ENCODE results near the gene ARHGEF2.
"Not testable (repeated sequence)": the region's sequence is repeated elsewhere in the genome, so short reads cannot be mapped to it uniquely, and the experiment has no call there.

Gene ARHGEF2

DNA sequence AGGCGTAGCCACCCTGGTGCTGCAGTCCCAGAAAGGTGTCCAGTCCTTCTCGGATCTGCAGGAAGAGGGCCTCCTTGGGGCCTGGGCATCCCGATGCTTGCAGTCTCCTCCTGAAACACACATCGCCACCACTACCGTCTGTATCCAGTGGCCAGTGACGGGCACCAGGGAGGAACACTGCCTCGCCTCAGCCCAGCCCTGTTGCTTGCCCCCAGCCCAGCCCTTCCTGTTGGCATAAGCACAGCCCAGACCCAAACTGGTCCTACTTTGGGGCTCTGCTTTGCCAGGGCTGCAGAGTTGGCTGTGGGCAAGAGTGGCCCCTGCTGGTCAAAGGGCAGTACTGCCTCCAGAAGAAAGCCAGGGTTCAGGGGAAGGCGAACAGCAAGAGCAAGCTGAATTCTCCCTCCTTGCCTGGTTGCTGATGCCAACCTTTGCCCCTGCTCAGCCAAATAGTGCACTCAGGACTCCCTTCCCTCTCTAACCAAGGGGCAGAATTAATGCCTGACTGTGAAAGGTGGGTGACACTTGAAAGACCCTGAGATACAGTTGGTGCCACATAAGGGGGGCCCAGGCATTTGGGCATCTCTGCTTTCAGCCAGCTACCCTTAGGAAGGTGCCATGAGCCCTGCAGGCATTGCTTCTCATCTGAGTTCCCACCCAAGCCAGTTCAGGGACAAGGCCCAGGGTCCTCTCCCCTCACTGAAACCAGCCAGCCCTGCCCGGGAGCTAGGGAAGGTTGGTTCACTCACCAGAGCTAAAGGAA, 11.1 kb upstream of the ARHGEF2 start:
- DNase-seq, result peak; percentile 66

DNA sequence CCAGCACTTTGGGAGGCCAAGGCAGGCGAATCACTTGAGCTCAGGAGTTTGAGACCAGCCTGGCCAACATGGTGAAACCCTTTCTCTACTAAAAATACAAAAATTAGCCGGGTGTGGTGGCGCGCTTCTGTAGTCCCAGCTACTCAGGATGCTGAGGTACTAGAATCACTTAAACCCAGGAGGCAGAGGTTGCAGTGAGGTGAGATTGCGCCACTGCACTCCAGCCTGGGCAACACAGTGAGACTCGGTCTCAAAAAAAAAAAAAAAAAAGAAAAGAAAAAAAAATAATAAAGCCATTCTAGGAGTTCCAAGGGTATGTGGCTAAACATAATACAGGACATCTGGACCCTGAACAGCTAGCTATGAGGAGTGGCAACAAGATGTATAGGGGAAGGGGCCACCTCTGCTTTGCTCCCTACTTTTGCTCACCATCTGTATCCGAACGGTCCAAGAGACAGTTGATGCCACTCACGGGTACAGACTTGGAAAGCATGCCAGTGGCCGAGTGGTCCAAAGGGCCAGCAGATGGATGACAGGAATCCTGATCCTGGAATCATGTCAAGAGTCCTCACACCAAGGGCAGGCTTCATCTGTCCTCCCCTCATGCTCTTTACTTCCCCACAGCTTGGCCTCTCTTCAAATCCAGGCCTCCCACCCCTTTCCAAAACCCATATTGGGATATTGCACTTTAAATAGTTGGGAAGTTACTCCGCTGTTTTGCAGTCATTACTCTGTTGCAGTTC, 6.7 kb upstream of the ARHGEF2 start:
- DNase-seq, result not testable (repeated sequence)

DNA sequence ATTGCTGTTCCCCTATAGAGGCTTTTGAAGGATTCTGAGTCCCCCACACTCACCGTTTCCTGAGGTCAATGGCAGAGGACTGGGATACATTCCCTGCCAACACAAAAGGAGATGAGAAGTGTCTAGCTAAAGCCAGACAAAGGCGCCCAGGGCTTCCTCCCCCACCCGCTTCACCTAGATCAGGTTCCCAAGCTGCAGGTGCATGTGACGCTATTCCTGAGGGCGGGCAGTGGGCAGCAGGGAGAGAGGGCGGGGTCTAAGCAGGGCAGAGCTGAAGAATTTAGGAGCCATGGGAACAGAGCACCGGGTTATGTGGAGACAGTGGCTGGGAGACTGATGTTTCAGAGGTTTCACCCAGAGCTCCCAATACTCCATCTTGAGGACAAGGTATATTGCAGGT, 6.0 kb upstream of the ARHGEF2 start:
- DNase-seq, result peak; percentile 76

DNA sequence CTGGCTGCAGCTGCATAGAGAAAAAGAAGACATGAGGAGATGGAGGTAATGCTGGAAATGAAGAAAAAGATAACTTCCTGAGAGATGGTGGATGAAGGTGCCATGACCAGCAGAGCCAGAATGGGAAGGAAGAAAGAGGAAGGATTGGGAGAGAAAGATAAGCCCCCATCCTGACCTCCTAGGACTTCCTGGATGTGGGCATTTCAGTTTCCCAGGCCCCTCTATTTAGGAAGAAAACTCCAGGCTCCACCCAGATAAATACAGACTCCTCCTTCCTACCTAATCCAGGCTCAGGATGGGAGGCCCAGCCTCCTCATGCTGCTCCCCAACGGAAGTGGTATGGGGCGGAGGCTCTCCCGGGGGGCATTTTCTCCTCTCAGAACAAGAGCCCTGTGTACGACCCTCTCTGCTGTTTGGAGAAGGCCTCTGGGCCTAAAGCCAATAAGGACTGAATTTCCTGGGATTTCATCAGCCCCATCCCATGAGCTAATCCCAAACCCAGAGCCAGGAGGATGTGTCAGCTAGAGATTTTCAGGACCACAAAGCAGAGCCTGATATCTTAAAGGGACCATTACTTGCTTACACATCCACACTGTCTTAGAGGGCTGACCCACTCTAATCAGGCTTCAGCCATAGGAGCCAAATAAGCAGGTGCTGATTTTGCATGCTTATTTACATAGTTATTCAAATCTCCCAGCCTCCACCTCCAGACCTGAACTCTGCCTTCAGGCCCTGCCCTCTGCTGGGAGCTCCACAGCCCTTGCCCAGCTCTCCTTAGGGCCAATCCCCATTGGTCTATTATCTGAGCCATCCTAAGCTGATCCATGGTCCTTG, 5.1 kb upstream of the ARHGEF2 start:
- DNase-seq, result peak; percentile 50

DNA sequence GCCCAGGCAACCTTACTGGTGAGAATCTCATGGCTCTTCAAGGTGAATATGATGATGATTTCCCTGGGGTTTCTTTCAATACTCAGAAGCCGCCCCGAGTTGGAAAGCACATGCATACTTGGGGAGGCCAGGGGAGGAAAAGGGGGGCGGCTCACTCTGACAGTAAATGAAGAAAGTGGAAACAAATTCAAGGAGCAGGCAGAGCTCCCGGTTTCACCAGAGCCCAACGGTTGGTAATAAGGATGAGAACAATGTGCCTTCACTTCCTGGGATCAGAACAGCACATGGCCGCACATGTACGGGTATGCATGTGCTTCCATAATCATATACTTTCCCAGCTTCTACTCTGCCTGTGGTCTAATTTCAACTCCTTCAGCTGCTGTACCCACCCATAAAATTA, 3.8 kb upstream of the ARHGEF2 start:
- DNase-seq, result no peak

DNA sequence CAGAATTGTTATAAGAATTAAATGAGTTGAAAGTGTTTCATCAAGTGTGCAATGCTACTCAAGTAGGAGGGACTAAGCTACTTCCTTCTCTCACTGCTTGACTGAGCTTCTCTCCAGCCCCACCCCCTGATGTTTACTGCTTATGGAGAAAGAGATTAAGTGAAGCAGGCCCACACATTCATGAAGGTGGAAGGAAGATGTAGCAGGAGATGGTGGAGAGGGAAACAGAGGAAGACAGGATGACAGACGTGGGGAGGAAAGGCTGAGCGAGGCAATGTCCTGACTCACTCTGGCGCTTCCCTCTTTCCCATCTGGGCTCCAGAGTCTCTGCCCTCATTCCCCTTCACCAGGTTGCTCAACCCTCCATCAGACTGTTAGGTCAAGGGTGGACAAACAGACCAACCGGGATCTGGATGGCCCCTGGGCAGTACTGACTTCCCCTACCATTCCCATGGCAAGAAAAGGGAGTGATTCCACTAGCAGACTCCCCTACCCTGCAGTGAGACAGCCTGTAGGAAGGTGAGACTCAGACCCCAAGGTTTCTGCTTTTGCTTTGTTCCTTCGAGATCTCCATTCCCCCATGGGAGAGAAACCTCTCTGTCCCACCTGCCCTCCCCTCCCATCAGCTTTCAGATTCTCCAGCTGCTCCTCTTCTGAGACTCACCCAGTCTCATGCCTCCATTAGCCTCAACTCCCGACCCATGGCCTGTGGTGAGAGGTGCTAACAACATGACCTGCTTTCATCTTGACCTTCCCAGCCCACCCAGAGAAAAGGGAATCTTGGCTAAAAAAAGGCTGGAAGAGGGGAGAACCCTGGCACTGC, 3.1 kb upstream of the ARHGEF2 start:
- no peak for DNase-seq

DNA sequence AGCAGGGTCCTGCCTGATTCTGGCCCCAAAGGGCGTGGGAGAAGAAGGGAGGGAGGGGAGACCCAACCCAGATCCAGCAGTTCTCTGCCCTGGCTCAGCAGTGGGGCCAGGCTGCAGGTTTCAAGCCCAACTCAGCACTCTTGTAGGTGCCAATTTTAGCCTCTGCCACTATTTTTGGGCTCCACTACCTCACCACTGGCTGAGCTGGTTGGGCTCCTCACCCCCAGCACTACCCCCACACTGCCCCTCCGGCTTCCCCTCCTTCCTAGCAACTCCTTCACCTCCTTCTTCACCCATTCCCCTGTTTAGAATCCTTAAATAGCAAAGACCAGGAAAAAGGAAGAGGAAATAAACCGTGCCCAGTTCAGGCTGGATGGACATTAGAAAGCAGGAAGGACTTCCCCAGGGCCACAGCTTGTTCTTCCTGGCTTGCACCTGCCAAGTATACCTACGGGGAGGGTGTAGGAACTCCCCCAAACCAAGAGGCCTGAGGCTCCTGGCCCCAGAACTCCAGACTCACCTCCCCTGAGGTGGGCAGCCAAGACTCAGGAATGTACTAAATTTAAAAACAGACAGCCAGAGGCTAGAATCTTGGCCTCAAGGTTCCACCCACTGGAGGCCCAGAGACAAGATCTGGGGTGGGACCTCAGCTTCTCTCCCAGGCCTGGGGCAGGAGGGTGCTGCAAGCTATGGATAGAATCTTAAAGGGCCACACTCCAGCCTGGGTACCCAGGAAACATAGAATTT, 1.4 kb upstream of the ARHGEF2 start:
- no peak for DNase-seq

DNA sequence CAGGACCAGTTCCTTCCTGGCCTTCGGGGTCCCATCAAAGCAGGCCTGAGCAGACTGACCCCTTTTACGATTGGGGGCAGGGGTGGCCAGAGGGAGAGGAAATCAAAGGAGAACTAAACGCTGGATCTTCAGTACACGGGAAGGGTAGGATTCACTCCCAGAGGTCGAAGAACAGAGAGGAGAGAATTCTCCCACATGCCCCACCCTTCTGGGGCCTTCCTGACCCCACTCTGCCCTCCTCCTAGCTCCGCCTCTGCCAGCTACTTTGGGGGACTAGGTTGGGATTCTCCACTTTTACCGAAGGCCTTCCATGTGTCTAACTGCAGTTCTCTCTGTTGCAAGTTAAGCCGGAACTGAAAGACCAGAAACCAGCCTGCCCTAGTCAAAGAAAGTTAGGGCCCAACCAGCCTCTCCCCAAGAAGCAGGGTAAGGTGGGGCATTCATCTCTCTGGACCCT, 654 bp upstream of the ARHGEF2 start:
- DNase-seq, result no peak

DNA sequence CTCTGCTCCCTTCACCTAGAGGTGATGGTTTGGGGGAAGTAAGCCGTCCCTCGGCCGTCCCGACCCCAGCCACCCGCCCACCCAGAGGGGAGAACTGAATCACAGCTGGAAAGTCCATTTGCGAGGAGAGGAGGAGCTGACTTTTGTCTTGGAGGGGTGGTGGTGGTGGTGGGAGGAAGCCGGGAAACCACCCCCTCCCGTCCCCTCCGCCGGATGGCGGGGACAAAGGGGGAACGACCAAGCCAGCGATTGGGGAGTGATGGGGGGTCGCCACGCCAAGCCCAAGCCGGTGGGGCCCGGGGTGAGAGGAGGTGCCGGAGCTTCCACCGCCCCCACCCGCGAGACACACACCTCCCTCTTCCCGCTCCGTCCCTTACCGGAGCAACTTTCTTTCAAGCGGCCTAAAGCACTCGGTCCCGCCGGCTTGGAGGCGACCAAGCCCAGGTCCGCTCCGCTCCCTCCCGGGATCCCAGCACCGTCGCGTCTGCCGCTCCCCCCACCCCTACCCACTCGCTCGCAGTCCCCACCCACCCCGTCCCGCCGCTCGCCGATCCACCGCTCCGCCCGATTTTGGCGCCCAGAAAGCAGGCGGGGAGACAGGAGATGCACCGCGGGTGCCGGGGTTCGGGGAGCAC, 540 bp downstream of the ARHGEF2 start:
- no peak for DNase-seq

DNA sequence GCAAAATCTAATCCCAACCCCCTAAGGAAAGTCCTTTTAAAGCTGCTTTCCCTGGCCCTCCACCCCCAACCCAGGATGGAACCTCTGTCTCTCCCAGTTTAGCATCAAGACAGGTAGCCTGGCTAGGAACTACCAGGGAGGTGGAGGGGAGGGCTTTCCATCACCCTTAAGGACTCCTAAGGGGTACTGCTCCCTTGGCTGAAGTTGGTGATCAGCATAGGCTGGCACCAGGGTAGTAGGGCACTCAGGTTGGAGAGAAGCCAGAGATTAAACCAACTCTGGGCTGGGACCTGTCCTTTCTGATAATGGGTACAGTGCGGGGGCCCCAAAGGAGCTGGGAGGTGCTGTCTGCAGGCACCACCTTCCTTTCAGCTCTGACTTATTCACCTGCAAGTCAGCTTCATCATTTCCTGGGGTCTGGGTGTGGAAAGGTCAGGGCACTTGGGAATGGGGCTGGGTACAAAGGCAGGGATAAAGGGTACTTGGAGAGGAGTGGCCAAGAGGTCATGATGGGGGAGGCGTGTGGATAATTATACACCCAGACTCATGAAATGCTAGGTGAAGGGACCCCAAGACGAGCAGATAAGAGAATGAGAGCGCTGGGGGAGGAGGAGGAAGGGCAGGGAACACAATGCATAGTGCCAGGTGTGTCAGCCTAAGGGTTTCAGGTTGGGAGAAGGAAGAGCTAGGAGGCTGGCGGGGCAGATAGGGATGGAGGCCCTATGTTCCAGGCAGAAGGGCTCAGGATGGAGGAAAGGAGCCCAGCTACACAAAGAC, 1.2 kb downstream of the ARHGEF2 start:
- DNase-seq, result no peak

DNA sequence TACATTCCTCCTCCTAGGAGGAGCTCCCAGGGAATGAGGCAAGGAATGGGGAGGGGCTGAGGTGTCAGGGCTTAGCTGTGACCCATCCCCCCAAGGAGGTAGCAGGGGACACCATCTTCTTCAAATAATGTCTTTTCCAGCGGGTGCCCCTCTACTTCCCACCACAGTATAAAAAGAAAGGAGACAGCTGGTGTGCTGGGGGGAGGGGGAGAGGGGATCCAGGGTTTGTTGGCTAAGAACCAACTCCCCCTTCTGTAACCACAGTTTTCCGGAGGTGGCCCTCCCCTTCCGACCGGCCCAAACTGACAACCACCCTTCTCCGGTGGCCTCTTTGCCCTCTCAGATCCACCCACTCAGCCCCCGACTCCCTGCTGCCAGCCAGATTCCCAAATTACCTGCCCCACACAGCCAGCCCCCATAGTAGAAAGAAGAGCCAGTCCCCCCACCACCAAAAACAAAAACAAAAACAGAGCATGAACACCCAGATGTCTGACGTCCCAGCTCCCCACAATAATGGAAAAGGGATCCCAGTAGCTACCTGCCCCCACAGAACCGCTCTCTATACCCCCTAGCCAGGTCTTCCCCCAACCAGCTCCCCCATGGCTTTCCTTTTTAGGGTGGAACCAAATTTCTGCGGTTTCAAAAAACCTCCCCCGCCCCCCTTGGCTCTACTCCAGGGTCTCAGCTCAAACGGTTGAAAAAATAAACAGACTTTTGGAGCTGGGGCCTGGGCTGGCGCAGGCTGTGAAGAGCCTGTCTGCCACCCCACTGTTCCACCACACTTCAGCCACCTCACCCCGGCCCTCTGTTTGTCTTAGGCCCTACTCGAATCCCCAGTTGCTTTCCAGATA, 2.1 kb downstream of the ARHGEF2 start:
- peak; percentile 89 for DNase-seq

DNA sequence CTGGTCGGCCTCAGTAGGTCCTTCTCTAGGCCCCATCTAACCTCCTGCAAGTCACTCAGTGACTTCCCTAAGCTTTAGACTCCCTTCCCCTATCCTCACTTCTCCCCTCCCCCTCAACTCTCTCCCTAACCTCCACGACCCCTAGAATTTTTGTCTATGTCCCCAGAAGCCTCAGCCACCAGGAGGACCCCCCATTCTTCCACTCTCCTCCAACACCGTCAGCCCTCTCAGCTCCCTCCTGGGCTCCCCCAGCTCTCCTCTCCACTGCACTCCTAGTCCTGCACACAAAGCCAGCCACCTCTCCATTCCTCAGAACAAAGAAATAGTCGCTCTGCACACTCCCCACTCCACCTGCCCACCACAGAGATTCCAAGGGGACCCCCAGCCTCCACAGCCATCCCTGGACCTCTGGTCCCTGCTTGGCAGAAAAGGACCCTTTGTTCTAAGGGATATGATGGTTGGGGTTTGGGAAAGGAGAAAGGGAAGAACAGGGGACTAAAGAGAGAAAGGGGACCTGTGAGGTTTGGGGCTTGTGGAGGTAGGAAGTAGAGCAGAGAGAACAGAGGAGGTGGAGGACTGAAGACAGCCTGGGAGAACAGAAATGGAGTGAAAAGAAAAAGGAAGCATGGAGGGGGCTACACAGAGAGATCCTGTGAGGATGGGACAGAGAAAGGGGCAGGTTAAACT, 2.8 kb downstream of the ARHGEF2 start:
- DNase-seq, result no peak

DNA sequence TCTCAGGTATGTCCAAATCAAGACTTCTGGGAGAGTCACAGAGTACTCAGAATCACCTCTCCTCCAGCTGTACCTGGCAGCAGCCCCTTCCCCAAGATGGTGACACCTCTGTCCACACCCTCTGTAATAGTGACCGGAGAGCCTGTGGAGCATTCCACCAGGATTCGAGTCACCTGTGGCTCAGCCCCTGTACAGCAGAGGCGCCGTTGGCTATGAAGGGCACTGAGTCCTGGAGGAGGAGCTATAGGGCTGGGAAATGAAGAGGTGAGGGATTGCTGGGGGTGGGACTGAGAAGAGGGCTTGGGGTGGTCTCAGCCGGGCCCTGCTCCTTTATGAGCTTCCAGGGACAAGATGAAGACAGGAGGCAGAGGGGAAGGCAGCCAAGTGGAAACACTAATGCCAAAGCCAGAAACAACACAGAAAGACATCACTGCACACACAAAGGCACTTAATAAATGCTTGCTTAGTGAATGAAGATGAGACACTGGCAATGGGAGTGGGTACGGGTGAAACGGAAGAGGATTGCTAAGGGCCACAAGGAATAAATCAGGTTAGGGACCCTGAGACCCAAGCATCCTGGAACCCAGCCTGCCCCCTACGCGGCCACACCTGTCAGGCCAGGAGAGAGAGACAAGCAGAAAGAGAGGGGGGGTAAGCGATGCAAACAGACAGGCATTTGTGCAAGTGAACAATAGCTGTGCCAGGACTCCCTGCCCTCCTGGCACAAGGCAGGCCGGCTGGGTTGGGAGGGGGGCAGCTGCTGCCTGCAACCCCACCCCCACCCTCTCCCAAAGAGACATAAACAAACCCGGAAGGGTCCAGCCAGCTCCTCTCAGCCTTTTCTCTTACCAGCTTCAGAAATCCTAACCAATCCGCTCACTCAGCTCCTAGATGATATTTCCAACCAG, 3.9 kb downstream of the ARHGEF2 start:
- DNase-seq, result peak; percentile 75

DNA sequence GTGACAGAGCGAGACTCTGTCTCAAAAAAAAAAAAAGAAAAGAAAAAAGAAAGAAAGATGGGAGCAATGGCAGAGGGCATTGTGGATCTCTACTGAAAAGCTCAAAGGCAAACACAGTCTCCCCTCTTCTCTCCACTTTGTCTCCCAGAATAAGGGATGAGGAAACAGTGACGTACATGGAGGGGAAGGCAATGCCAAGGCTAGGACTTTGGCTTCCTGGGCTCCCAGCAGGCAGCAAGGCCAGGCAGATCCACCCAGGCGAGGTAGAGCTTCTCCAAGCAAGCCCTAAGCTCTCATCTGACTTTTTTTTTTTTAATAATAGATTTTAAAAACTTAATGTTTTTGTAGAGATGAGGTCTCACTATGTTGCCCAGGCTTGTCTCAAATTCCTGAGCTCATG, 4.6 kb downstream of the ARHGEF2 start:
- no peak for DNase-seq

DNA sequence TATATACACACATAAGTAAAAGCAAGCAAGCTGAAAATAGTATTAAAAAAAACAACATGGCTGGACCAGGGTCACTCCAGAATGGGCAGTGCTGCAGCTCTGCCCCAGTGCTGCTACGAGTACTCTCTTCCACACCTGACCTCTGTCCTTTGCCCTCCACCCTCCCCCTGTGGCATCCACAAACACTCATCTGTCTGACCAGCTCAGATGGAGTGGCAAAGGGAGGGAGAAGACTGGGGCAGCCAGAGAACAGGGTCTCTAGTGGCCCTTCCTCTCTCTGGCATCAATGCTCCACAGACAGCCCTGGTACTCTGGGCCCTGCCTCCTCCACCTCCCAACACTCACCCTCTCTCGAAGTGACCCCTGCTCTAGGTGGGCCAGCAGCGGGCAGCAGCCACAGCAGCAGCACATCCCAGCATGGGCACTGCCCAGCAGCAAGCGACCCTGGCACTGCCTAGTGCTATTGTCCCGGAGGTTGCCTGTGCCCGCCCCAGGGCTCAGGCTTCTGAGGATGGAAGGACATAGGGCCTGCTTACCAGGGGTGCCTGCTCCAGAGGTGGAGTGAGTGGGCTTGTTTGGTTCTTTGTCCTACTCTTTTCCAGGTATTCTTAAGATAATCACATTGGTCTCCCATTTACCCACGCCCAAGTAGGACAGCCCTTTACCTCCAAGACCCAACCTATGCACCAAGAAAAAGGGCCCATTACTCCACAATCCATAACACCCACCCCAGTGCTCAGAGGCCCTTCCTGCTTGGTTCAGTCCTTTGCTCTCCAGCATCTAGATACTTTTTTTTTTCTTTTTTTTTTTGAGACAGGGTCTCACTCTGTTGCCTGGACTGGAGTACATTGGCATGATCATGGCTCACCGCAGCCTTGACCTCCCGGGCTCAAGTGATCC, 6.2 kb downstream of the ARHGEF2 start:
- DNase-seq, result no peak

DNA sequence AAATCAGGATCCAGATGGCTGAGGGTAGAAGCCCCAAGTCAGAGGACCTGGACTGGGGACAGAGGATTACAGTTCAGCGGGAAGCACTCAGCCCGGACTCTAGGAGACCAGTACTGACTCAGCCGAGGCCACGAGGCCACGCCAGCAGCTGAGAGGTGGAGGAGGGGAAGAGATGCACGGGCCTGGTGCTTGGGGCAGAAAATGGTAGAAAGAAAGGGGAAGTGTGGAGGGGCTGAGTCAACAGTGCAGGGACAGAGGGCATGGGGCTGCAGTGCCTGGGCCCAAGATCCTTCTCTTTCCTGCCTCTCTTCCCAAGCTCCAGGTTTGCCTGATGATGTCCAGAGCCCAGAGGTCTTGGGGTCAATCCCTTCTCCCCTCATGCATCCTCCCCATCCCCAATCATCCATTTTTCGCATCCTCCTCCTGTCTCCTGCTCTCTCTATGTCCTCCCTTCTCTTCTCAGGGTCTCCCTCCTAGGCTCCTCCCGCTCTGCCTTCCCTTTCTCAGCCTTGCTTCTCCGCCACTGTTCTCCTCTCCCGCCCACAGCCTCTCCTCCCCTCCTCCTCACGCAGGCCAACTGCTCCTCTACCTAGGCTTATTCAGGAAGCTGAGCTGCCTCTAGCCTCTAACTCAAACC, 7.7 kb downstream of the ARHGEF2 start:
- no peak for DNase-seq
